ENCODE results near the gene STK26. TPM values are rescaled to one million over a fixed set of nuclear protein-coding genes. Genes with fewer than 3 reads are reported as not detected.

Gene STK26
- total and polyA plus RNA-seq, 2 donors (not counting 1 experiment from before 2014, with no cell fraction given) = 12.4 to 32.1 TPM

GRCh38 chrX:132063862-132064261, 40.8 kb downstream of the STK26 start:
- no peak overlapping the region for H2AFZ ChIP-seq (ENCODE audit: insufficient read depth, low read depth, low read length, poor library complexity, severe bottlenecking)
- Mint-ChIP-seq H3K27ac (no peak overlapping the region), H3K4me3 (no peak overlapping the region), H3K27me3 (no peaks in the 10 kb centered on the region), H3K9me3 (ENCODE audit: insufficient read depth) (no peaks in the 10 kb centered on the region), H3K4me1 (peaks cover 20% of the 10 kb centered on the region)
- POLR2A ChIA-PET = no interaction called here
- intact Hi-C loops (cut with micrococcal nuclease) = no loop called here
- WGBS (ENCODE audit: insufficient coverage) = no CpG with 5 or more reads among the region's 4 CpGs
- no peaks in the 10 kb centered on the region for H3K79me2 ChIP-seq (ENCODE audit: control insufficient read depth, insufficient read depth, low read length)
- no peak overlapping the region for H3K9ac ChIP-seq (ENCODE audit: low read length)
- H3K4me2 ChIP-seq (replicated peaks; ENCODE audit: low read depth, low read length, poor library complexity, severe bottlenecking) = no peak overlapping the region
- H3K4me1 ChIP-seq (ENCODE audit: control insufficient read depth in 2 of 2, insufficient read depth in 2 of 2, low read length in 2 of 2) = no peaks in the 10 kb centered on the region
- no peaks in the 10 kb centered on the region for H3K9me3 ChIP-seq (ENCODE audit: control extremely low read depth in 1 of 3, control insufficient read depth in 2 of 3, insufficient read depth in 1 of 3, low read length in 2 of 3)
- no peak overlapping the region for H3K27ac ChIP-seq (ENCODE audit: low read length in 2 of 2)
- DNase-seq = no peak
- no peak for ATAC-seq (ENCODE audit: low read depth)
- no peak overlapping the region for H3K4me3 ChIP-seq (ENCODE audit: control extremely low read depth in 1 of 5, extremely low read depth in 1 of 5, insufficient read depth in 1 of 5, low read depth in 2 of 5, low read length in 4 of 5)
- CTCF ChIA-PET = no interaction called here
- no peaks in the 10 kb centered on the region for H4K20me1 ChIP-seq (ENCODE audit: control insufficient read depth, insufficient read depth, low read length, poor library complexity, severe bottlenecking)
- H3K27me3 ChIP-seq (replicated peaks in 1 of 4; ENCODE audit: control extremely low read depth in 1 of 4, control insufficient read depth in 3 of 4, insufficient read depth in 4 of 4, low read length in 3 of 4) = no peaks in the 10 kb centered on the region
- peaks cover 0 to 12% of the 10 kb centered on the region in 2 experiments for H3K36me3 ChIP-seq (replicated peaks in 1 of 2; ENCODE audit: control extremely low read depth in 1 of 2, control insufficient read depth in 1 of 2, extremely low read depth in 1 of 2, insufficient read depth in 2 of 2, low read length in 1 of 2)
- no peak for TF ChIP-seq EZH2 (IDR thresholded peaks at IDR 0.05; ENCODE audit: borderline replicate concordance, insufficient read depth, low read depth, low read length, poor library complexity, severe bottlenecking)
- TF ChIP-seq, protein P1, sequence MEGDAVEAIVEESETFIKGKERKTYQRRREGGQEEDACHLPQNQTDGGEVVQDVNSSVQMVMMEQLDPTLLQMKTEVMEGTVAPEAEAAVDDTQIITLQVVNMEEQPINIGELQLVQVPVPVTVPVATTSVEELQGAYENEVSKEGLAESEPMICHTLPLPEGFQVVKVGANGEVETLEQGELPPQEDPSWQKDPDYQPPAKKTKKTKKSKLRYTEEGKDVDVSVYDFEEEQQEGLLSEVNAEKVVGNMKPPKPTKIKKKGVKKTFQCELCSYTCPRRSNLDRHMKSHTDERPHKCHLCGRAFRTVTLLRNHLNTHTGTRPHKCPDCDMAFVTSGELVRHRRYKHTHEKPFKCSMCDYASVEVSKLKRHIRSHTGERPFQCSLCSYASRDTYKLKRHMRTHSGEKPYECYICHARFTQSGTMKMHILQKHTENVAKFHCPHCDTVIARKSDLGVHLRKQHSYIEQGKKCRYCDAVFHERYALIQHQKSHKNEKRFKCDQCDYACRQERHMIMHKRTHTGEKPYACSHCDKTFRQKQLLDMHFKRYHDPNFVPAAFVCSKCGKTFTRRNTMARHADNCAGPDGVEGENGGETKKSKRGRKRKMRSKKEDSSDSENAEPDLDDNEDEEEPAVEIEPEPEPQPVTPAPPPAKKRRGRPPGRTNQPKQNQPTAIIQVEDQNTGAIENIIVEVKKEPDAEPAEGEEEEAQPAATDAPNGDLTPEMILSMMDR (IDR thresholded peaks at IDR 0.05) = no peak

- Histone ChIP-seq H3K4me1 (ENCODE audit: control insufficient read depth in 2 of 2, insufficient read depth in 2 of 2, low read length in 2 of 2) (no peaks in the 10 kb centered on the region), H3K27ac (ENCODE audit: low read length in 2 of 2) (no peak overlapping the region), H3K27me3 (replicated peaks in 1 of 4; ENCODE audit: control extremely low read depth in 1 of 4, control insufficient read depth in 3 of 4, insufficient read depth in 4 of 4, low read length in 3 of 4) (no peaks in the 10 kb centered on the region), H3K9me3 (ENCODE audit: control extremely low read depth in 1 of 3, control insufficient read depth in 2 of 3, insufficient read depth in 1 of 3, low read length in 2 of 3) (no peaks in the 10 kb centered on the region), H3K9ac (ENCODE audit: low read length) (no peak overlapping the region), H3K79me2 (ENCODE audit: control insufficient read depth, insufficient read depth, low read length) (no peaks in the 10 kb centered on the region), H3K4me2 (replicated peaks; ENCODE audit: low read depth, low read length, poor library complexity, severe bottlenecking) (no peak overlapping the region), H2AFZ (ENCODE audit: insufficient read depth, low read depth, low read length, poor library complexity, severe bottlenecking) (no peak overlapping the region), H3K4me3 (ENCODE audit: control extremely low read depth in 1 of 5, extremely low read depth in 1 of 5, insufficient read depth in 1 of 5, low read depth in 2 of 5, low read length in 4 of 5) (no peak overlapping the region), H3K36me3 (replicated peaks in 1 of 2; ENCODE audit: control extremely low read depth in 1 of 2, control insufficient read depth in 1 of 2, extremely low read depth in 1 of 2, insufficient read depth in 2 of 2, low read length in 1 of 2) (peaks cover 0 to 31% of the 10 kb centered on the region in 2 experiments), H4K20me1 (ENCODE audit: control insufficient read depth, insufficient read depth, low read length, poor library complexity, severe bottlenecking) (no peaks in the 10 kb centered on the region)
- Mint-ChIP-seq H3K27me3 (no peaks in the 10 kb centered on the region), H3K27ac (no peak overlapping the region), H3K9me3 (ENCODE audit: insufficient read depth) (no peaks in the 10 kb centered on the region), H3K4me3 (no peak overlapping the region), H3K4me1 (no peaks in the 10 kb centered on the region)
- no peak for DNase-seq
- ChIA-PET POLR2A (no interaction called here), CTCF (interaction anchor here (0.8 kb wide), 1 partner anchor 227 kb away, joined by 3 read pairs; no protein-coding TSS in a partner anchor)
- intact Hi-C loops (cut with micrococcal nuclease) = no loop called here
- WGBS (ENCODE audit: insufficient coverage) = no CpG with 5 or more reads among the region's 1 CpG
- TF ChIP-seq, protein P1 (IDR thresholded peaks at IDR 0.05) = no peak
- TF ChIP-seq EZH2 (IDR thresholded peaks at IDR 0.05; ENCODE audit: borderline replicate concordance, insufficient read depth, low read depth, low read length, poor library complexity, severe bottlenecking) = no peak
- no peak for ATAC-seq (ENCODE audit: low read depth)
Observed at GRCh38 chrX:132068405-132068804, 45.3 kb downstream of the STK26 start.
